ENCODE measurements around the gene ZNF783.

GRCh38 chr7:149245244-149245643 is 16.8 kb upstream of the ZNF783 start:
- TF ChIP-seq GATA1 (IDR thresholded peaks at IDR 0.05; ENCODE audit: low read depth, low read length), result no peak
- TF ChIP-seq POLR2A (IDR thresholded peaks at IDR 0.05; ENCODE audit: low read length), result no peak
